SK-N-SH (cell line): Measurements from ENCODE around the gene RSKR. TPM values are rescaled to one million over a fixed set of nuclear protein-coding genes. Genes with fewer than 3 reads are reported as not detected.
"Not testable (repeated sequence)": the region's sequence is repeated elsewhere in the genome, so short reads cannot be mapped to it uniquely, and the experiment has no call there.

ENCODE experiments used
- CTCF ChIA-PET: fragments of 300-600, 350-600 bp; formaldehyde crosslinking; extraction: SDS; loops from one replicate; lab custom pipeline; 2021; lab: Yijun Ruan, JAX
- POLR2A ChIA-PET: fragments of 350-600 bp; sonication (Branson Sonifier 250); formaldehyde crosslinking; extraction: SDS; loops from one replicate; lab custom pipeline; 2020; ENCODE audit warnings: antibody characterized with exemption, inconsistent platforms; lab: Yijun Ruan, JAX
- DNase-seq: peaks from one replicate; pipeline ENCODE4 v3.0.0; 2012
- H2AFZ ChIP-seq: fragments of 200-600 bp; sonication (generic); 2 replicates; pipeline ENCODE4 v1.8.1; 2016; ENCODE audit warnings: antibody characterized with exemption, mild to moderate bottlenecking, low read depth
- H3F3A ChIP-seq: fragments of 200-600 bp; sonication (generic); replicated peaks from 2 replicates; pipeline ENCODE3; 2016; ENCODE audit warnings: antibody characterized with exemption, mild to moderate bottlenecking; ENCODE audit not compliant: insufficient read depth
- H3K27ac ChIP-seq, 2 experiments: fragments of 200-500 bp in 1 of 2; fragments of 200-600 bp in 1 of 2; sonication (Bioruptor generic) in 1 of 2; sonication (generic), shearing (Covaris generic) in 1 of 2; 2 replicates each; pipeline versions ENCODE4 v1.5.1 to v1.6.1; 2014 to 2016; ENCODE audit warnings: low read depth in 2 of 2, inconsistent platforms in 1 of 2, low read length in 1 of 2, mild to moderate bottlenecking in 1 of 2, mixed read lengths in 1 of 2
- H3K27me3 ChIP-seq: fragments of 200-600 bp; sonication (generic), shearing (Covaris generic); 2 replicates; pipeline ENCODE4 v1.6.1; 2016; ENCODE audit warnings: mixed run types; ENCODE audit not compliant: insufficient read depth
- H3K36me3 ChIP-seq, 2 experiments: fragments of 200-500 bp in 1 of 2; fragments of 200-600 bp in 1 of 2; sonication (Bioruptor generic) in 1 of 2; sonication (generic) in 1 of 2; replicated peaks in 1 of 2; 2 replicates each; pipeline versions ENCODE3 to v1.5.1; 2014 to 2016; ENCODE audit warnings: low read length in 1 of 2, mild to moderate bottlenecking in 1 of 2; ENCODE audit not compliant: insufficient read depth in 2 of 2, control insufficient read depth in 1 of 2
- H3K4me1 ChIP-seq, 2 experiments: fragments of 200-500 bp in 1 of 2; fragments of 200-600 bp in 1 of 2; sonication (Bioruptor generic) in 1 of 2; sonication (generic), shearing (Covaris generic) in 1 of 2; 2 replicates each; pipeline versions ENCODE4 v1.5.1 to v1.6.1; 2014 to 2016; ENCODE audit warnings: low read depth in 1 of 2, low read length in 1 of 2, mixed run types in 1 of 2; ENCODE audit not compliant: insufficient read depth in 2 of 2, control insufficient read depth in 1 of 2
- H3K4me2 ChIP-seq: fragments of 200-600 bp; sonication (generic), shearing (Covaris generic); 2 replicates; pipeline ENCODE4 v1.6.1; 2017; ENCODE audit warnings: mixed run types
- H3K4me3 ChIP-seq, 2 experiments: fragments of 200-500 bp in 1 of 2; fragments of 200-600 bp in 1 of 2; sonication (Bioruptor generic) in 1 of 2; sonication (generic), shearing (Covaris generic) in 1 of 2; 2 replicates each; pipeline versions ENCODE4 v1.5.1 to v1.8.1; 2014 to 2016; ENCODE audit warnings: low read depth in 2 of 2, inconsistent platforms in 1 of 2, low read length in 1 of 2, mild to moderate bottlenecking in 1 of 2, mixed read lengths in 1 of 2, moderate library complexity in 1 of 2
- H3K79me2 ChIP-seq: fragments of 200-600 bp; sonication (generic); 2 replicates; pipeline ENCODE4 v1.8.1; 2017; ENCODE audit warnings: mild to moderate bottlenecking; ENCODE audit not compliant: insufficient read depth
- H3K9ac ChIP-seq: fragments of 200-600 bp; sonication (generic); 2 replicates; pipeline ENCODE4 v1.6.1; 2017; ENCODE audit warnings: mixed run types
- H3K9me2 ChIP-seq: fragments of 200-600 bp; sonication (generic); 2 replicates; pipeline ENCODE4 v1.6.1; 2017; ENCODE audit warnings: mixed run types
- H3K9me3 ChIP-seq: fragments of 200-600 bp; sonication (generic); 2 replicates; pipeline ENCODE4 v1.6.1; 2017; ENCODE audit warnings: mixed run types, mild to moderate bottlenecking, moderate library complexity
- H4K20me1 ChIP-seq: fragments of 200-600 bp; sonication (generic); 2 replicates; pipeline ENCODE4 v1.6.1; 2017; ENCODE audit warnings: mild to moderate bottlenecking, mixed run types; ENCODE audit not compliant: insufficient read depth
- EZH2phosphoT487 ChIP-seq: fragments of 200-600 bp; sonication (generic); IDR thresholded peaks from 2 replicates; pipeline ENCODE4 v1.6.1; 2017; ENCODE audit warnings: low read depth, mixed run types, mild to moderate bottlenecking, antibody characterized with exemption, moderate library complexity, borderline replicate concordance
- FOSL2 ChIP-seq: IDR thresholded peaks from 2 replicates; pipeline ENCODE4 v1.4.0; 2012; ENCODE audit warnings: low read depth, mild to moderate bottlenecking, moderate library complexity, borderline replicate concordance
- GABPA ChIP-seq: IDR thresholded peaks from 2 replicates; pipeline ENCODE4 v1.4.0; 2012; ENCODE audit warnings: low read depth, mild to moderate bottlenecking
- JUND ChIP-seq: IDR thresholded peaks from 2 replicates; pipeline ENCODE4 v1.4.0; 2012
- NFIC ChIP-seq: IDR thresholded peaks from 2 replicates; pipeline ENCODE4 v1.4.0; 2012; ENCODE audit warnings: borderline replicate concordance
- NRF1 ChIP-seq: IDR thresholded peaks from 2 replicates; pipeline ENCODE4 v1.6.1; 2012; ENCODE audit warnings: low read depth, mild to moderate bottlenecking, low read length
- POLR2AphosphoS5 ChIP-seq: IDR thresholded peaks from 2 replicates; pipeline ENCODE4 v1.6.1; 2012; ENCODE audit warnings: low read depth, low read length
- RCOR1 ChIP-seq: fragments of 150-350 bp; IDR thresholded peaks from 2 replicates; pipeline ENCODE4 v1.6.1; 2017; ENCODE audit warnings: antibody characterized with exemption, low read length
- SIN3A ChIP-seq: IDR thresholded peaks from 2 replicates; pipeline ENCODE4 v1.6.1; 2012; ENCODE audit warnings: low read depth, mild to moderate bottlenecking, low read length, moderate library complexity, borderline replicate concordance
- SMC3 ChIP-seq: IDR thresholded peaks from 2 replicates; pipeline ENCODE4 v1.6.1; 2012; ENCODE audit warnings: low read depth, low read length, improper control_type of control experiment
- TAF1 ChIP-seq: IDR thresholded peaks from 2 replicates; pipeline ENCODE4 v1.6.1; 2012; ENCODE audit warnings: low read depth, mild to moderate bottlenecking, low read length, moderate library complexity, borderline replicate concordance
- USF1 ChIP-seq: IDR thresholded peaks from 2 replicates; pipeline ENCODE4 v1.4.0; 2012; ENCODE audit warnings: low read depth, borderline replicate concordance
- YY1 ChIP-seq: IDR thresholded peaks from 2 replicates; pipeline ENCODE4 v1.4.0; 2012; ENCODE audit warnings: low read depth, mild to moderate bottlenecking
- WGBS: methylation state at CpG from one replicate; pipeline ENCODE4 v1.1.6; 2017; ENCODE audit warnings: low lambda C conversion rate; 5-methylcytosine and 5-hydroxymethylcytosine counted together
- polyA plus RNA-seq, 3 experiments: library from polyadenylated mRNA; depleted of rRNA; stranded (reverse); fragments of >200 nt; gene quantifications; 2 replicates each; pipeline ENCODE4 v1.2.3, GENCODE V29; 2012
- TF ChIP-seq, protein P1 (sequence below): fragments of 150-350 bp; IDR thresholded peaks from 2 replicates; pipeline ENCODE4 v1.6.1; 2017; ENCODE audit warnings: antibody characterized with exemption, low read length, low read depth, borderline replicate concordance
- TF ChIP-seq, protein P2 (sequence below): IDR thresholded peaks from 2 replicates; pipeline ENCODE4 v1.6.1; 2012; ENCODE audit warnings: mild to moderate bottlenecking, low read depth, low read length, moderate library complexity
- TF ChIP-seq, protein P3 (sequence below): IDR thresholded peaks from 2 replicates; pipeline ENCODE4 v1.4.0; 2012; ENCODE audit warnings: low read depth, borderline replicate concordance
- TF ChIP-seq, protein P4 (sequence below): fragments of 150-350 bp; IDR thresholded peaks from 2 replicates; pipeline ENCODE4 v1.6.1; 2016; ENCODE audit warnings: mild to moderate bottlenecking, low read depth, low read length

The RSKR gene
- polyA plus RNA-seq, 1 of the 3 experiments (the other 2 are of a cell fraction): 7.9 TPM

DNA sequence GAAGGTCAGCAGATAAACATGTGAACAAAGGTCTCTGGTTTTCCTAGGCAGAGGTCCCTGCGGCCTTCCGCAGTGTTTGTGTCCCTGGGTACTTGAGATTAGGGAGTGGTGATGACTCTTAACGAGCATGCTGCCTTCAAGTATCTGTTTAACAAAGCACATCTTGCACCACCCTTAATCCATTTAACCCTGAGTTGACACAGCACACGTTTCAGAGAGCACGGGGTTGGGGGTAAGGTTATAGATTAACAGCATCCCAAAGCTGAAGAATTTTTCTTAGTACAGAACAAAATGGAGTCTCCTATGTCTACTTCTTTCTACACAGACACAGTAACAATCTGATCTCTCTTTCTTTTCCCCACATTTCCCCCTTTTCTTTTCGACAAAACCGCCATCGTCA lies 44.4 kb upstream of the RSKR start:
- H3K36me3 ChIP-seq: peaks cover 8 to 29% of the 10 kb centered on the region in 2 experiments
- WGBS: 92% methylated on average over 6 of the region's 8 CpGs
- DNase-seq, CTCF ChIA-PET, H3K9me2 ChIP-seq, H3K4me3 ChIP-seq, H3K27me3 ChIP-seq, H2AFZ ChIP-seq, H4K20me1 ChIP-seq, POLR2A ChIA-PET, H3F3A ChIP-seq, H3K27ac ChIP-seq, H3K9me3 ChIP-seq, H3K9ac ChIP-seq, H3K4me2 ChIP-seq: not testable (repeated sequence)
- peaks cover 7 to 13% of the 10 kb centered on the region in 2 experiments; a peak in 3 of 4 replicates for H3K4me1 ChIP-seq
- H3K79me2 ChIP-seq: peaks cover 94% of the 10 kb centered on the region

GRCh38 chr17:28657756-28658155 lies 43.8 kb upstream of the RSKR start:
- no peaks in the 10 kb centered on the region for H4K20me1 ChIP-seq
- TF ChIP-seq POLR2AphosphoS5: no peak
- no peak for TF ChIP-seq FOSL2
- no peak for TF ChIP-seq RCOR1
- TF ChIP-seq, protein P1, sequence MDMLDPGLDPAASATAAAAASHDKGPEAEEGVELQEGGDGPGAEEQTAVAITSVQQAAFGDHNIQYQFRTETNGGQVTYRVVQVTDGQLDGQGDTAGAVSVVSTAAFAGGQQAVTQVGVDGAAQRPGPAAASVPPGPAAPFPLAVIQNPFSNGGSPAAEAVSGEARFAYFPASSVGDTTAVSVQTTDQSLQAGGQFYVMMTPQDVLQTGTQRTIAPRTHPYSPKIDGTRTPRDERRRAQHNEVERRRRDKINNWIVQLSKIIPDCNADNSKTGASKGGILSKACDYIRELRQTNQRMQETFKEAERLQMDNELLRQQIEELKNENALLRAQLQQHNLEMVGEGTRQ: no peak
- TF ChIP-seq USF1: no peak
- TF ChIP-seq EZH2phosphoT487: no peak
- no peak for TF ChIP-seq SIN3A
- no peak for TF ChIP-seq YY1
- no peak for TF ChIP-seq TAF1
- TF ChIP-seq, protein P2, sequence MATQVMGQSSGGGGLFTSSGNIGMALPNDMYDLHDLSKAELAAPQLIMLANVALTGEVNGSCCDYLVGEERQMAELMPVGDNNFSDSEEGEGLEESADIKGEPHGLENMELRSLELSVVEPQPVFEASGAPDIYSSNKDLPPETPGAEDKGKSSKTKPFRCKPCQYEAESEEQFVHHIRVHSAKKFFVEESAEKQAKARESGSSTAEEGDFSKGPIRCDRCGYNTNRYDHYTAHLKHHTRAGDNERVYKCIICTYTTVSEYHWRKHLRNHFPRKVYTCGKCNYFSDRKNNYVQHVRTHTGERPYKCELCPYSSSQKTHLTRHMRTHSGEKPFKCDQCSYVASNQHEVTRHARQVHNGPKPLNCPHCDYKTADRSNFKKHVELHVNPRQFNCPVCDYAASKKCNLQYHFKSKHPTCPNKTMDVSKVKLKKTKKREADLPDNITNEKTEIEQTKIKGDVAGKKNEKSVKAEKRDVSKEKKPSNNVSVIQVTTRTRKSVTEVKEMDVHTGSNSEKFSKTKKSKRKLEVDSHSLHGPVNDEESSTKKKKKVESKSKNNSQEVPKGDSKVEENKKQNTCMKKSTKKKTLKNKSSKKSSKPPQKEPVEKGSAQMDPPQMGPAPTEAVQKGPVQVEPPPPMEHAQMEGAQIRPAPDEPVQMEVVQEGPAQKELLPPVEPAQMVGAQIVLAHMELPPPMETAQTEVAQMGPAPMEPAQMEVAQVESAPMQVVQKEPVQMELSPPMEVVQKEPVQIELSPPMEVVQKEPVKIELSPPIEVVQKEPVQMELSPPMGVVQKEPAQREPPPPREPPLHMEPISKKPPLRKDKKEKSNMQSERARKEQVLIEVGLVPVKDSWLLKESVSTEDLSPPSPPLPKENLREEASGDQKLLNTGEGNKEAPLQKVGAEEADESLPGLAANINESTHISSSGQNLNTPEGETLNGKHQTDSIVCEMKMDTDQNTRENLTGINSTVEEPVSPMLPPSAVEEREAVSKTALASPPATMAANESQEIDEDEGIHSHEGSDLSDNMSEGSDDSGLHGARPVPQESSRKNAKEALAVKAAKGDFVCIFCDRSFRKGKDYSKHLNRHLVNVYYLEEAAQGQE: no peak
- no peak for TF ChIP-seq GABPA
- TF ChIP-seq, protein P3, sequence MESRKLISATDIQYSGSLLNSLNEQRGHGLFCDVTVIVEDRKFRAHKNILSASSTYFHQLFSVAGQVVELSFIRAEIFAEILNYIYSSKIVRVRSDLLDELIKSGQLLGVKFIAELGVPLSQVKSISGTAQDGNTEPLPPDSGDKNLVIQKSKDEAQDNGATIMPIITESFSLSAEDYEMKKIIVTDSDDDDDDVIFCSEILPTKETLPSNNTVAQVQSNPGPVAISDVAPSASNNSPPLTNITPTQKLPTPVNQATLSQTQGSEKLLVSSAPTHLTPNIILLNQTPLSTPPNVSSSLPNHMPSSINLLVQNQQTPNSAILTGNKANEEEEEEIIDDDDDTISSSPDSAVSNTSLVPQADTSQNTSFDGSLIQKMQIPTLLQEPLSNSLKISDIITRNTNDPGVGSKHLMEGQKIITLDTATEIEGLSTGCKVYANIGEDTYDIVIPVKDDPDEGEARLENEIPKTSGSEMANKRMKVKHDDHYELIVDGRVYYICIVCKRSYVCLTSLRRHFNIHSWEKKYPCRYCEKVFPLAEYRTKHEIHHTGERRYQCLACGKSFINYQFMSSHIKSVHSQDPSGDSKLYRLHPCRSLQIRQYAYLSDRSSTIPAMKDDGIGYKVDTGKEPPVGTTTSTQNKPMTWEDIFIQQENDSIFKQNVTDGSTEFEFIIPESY: no peak
- TF ChIP-seq JUND: no peak
- no peak for TF ChIP-seq NRF1
- TF ChIP-seq, protein P4, sequence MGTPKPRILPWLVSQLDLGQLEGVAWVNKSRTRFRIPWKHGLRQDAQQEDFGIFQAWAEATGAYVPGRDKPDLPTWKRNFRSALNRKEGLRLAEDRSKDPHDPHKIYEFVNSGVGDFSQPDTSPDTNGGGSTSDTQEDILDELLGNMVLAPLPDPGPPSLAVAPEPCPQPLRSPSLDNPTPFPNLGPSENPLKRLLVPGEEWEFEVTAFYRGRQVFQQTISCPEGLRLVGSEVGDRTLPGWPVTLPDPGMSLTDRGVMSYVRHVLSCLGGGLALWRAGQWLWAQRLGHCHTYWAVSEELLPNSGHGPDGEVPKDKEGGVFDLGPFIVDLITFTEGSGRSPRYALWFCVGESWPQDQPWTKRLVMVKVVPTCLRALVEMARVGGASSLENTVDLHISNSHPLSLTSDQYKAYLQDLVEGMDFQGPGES: no peak
- TF ChIP-seq SMC3: no peak
- no peak for TF ChIP-seq NFIC
- H3K9me2 ChIP-seq: no peaks in the 10 kb centered on the region
- H2AFZ ChIP-seq: no peak overlapping the region
- ChIA-PET POLR2A (no interaction called here), CTCF (interaction anchor here (1.0 kb wide), 1 partner anchor 11 kb away, joined by 3 read pairs; no protein-coding TSS in a partner anchor)
- peaks cover 11 to 33% of the 10 kb centered on the region in 2 experiments for H3K36me3 ChIP-seq
- no peak overlapping the region for H3K4me2 ChIP-seq
- H3K79me2 ChIP-seq: peaks cover 94% of the 10 kb centered on the region
- no peak overlapping the region for H3K4me3 ChIP-seq
- peaks cover 7 to 8% of the 10 kb centered on the region in 2 experiments; a peak in 3 of 4 replicates for H3K4me1 ChIP-seq
- no peak for DNase-seq
- H3K27ac ChIP-seq: no peak overlapping the region
- H3F3A ChIP-seq: peaks cover 9% of the 10 kb centered on the region
- WGBS: 80% methylated on average over 5 of the region's 5 CpGs
- no peaks in the 10 kb centered on the region for H3K27me3 ChIP-seq
- H3K9ac ChIP-seq: no peak overlapping the region
- no peaks in the 10 kb centered on the region for H3K9me3 ChIP-seq
